ENCODE data around the gene PRKCB. TPM values are rescaled to one million over a fixed set of nuclear protein-coding genes. Genes with fewer than 3 reads are reported as not detected.
A peak's percentile ranks its signal among the peaks of the same experiment; 100 is the strongest.

PRKCB gene
- 24.1 TPM for total RNA-seq
- long read RNA-seq, full-length matches to known transcripts = 79 of 102 reads
- long read RNA-seq, partial matches to known transcripts = 6 of 102 reads
- long read RNA-seq, other reads (novel, unspliced or antisense) = 17 of 102 reads

- Histone ChIP-seq H3K27me3 (ENCODE audit: low read depth) (peaks cover 28% of the 10 kb centered on the region), H3K27ac (peak within 1 kb of the TSS; percentile 67), H3K9me3 (no peaks in the 10 kb centered on the region), H3K4me1 (peaks cover 9% of the 10 kb centered on the region), H3K36me3 (no peaks in the 10 kb centered on the region), H3K4me3 (peak within 1 kb of the TSS; percentile 64)
- TF ChIP-seq CTCF (IDR thresholded peaks at IDR 0.05) = no peak
- ATAC-seq = peak; percentile 90 to 95
- intact Hi-C loops (cut with DNase I) = no loop called here
- DNase-seq = peak; percentile 89
Measured at GRCh38 chr16:23835390-23836077, at the start of gene PRKCB. PRKCB (plus strand) TSS chr16:23835983.

- ATAC-seq (no peak), DNase-seq (no peak)
Measured at GRCh38 chr16:23786964-23787561, 48.7 kb upstream of the PRKCB start.

GRCh38 chr16:23788685-23789084 lies 47.1 kb upstream of the PRKCB start:
- Histone ChIP-seq H3K36me3 (no peaks in the 10 kb centered on the region), H3K4me1 (no peaks in the 10 kb centered on the region), H3K9me3 (no peaks in the 10 kb centered on the region), H3K27ac (no peak overlapping the region), H3K27me3 (ENCODE audit: low read depth) (no peaks in the 10 kb centered on the region), H3K4me3 (no peak overlapping the region)
- no peak for TF ChIP-seq CTCF (IDR thresholded peaks at IDR 0.05)
- intact Hi-C loops (cut with DNase I) = no loop called here
- ATAC-seq (peak in 1 of 2 donors; percentile 56), DNase-seq (no peak)

More at GRCh38 chr16:23786964-23787561, 48.7 kb upstream of the PRKCB start:
- intact Hi-C loops (cut with DNase I) = no loop called here
- H3K4me1 ChIP-seq = no peaks in the 10 kb centered on the region
- no peaks in the 10 kb centered on the region for H3K27me3 ChIP-seq (ENCODE audit: low read depth)
- H3K4me3 ChIP-seq = no peak overlapping the region
- H3K27ac ChIP-seq = no peak overlapping the region
- no peaks in the 10 kb centered on the region for H3K9me3 ChIP-seq
- no peak for TF ChIP-seq CTCF (IDR thresholded peaks at IDR 0.05)
- no peaks in the 10 kb centered on the region for H3K36me3 ChIP-seq

DNA sequence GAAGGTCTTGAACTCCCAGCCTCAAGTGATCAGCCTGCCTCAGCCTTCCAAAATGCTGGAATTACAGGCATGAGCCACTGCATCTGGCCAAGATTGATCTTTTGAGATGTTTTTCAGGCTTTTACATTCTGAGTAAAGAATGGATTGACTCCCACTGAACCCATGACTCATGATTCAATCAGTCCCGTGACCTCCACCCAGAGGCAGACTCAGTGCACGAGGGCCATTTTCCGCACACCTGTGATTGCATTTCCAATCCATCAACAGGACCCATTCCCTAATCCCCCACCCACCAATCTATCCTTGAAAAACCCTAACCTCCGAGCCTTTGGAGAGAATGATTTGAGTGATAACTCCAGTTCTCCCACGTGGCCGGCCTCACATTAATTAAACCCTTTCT lies 40.4 kb upstream of the PRKCB start:
- Histone ChIP-seq H3K4me1 (no peaks in the 10 kb centered on the region), H3K27ac (no peak overlapping the region), H3K9me3 (no peaks in the 10 kb centered on the region), H3K4me3 (no peak overlapping the region), H3K36me3 (no peaks in the 10 kb centered on the region), H3K27me3 (ENCODE audit: low read depth) (no peaks in the 10 kb centered on the region)
- TF ChIP-seq CTCF (IDR thresholded peaks at IDR 0.05) = no peak
- ATAC-seq (no peak), DNase-seq (no peak)
- intact Hi-C loops (cut with DNase I) = loop anchor here (10.0 kb wide), 1 partner anchor 71 kb away; no protein-coding TSS in a partner anchor

DNA sequence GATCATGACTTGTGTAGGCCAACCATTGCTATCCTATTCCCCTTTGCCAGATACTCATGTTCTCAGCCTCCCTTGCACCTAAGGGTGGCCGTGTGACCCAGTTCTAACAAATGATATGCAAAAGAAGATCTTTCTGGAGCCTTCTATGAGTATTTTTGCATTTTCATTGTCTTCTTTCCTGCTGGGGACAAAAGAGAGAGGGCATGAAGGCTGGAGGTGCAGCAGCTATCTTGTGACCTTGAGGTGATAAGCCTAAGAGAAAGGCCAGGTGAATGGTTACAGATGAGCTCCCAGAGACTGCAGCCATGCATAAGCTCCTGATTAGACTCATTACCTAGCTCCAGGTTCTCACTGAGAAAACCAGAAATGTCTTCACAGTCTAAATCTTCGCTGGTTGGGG lies 38.8 kb upstream of the PRKCB start:
- ATAC-seq (no peak), DNase-seq (no peak)
- no peak for TF ChIP-seq CTCF (IDR thresholded peaks at IDR 0.05)
- Histone ChIP-seq H3K9me3 (no peaks in the 10 kb centered on the region), H3K4me3 (no peak overlapping the region), H3K4me1 (no peaks in the 10 kb centered on the region), H3K27ac (no peak overlapping the region), H3K36me3 (no peaks in the 10 kb centered on the region), H3K27me3 (ENCODE audit: low read depth) (no peaks in the 10 kb centered on the region)
- intact Hi-C loops (cut with DNase I) = loop anchor here (10.0 kb wide), 1 partner anchor 72 kb away; no protein-coding TSS in a partner anchor
